Activated gamma-delta T cell treated with anti-CD3 and anti-CD28 coated beads, Interleukin-2, amount 50 U/mL, for 16 hours (primary cell): ENCODE results near the gene NXN.
A peak's percentile ranks its signal among the peaks of the same experiment; 100 is the strongest.

Experiments used
- DNase-seq: peaks from one replicate; pipeline ENCODE4 v3.0.0-alpha.2; 2020; ENCODE audit warnings: low read depth

The NXN gene

GRCh38 chr17:979539-980405, at the start of gene NXN:
Gene NXN, minus strand, starts transcription at chr17:979776.
- peak; percentile 86 for DNase-seq

GRCh38 chr17:1027044-1027443, 47.5 kb upstream of the NXN start:
- DNase-seq: no peak

- no peak for DNase-seq
These were observed 47.0 kb upstream of the NXN start for GRCh38 chr17:1026599-1026975.

- DNase-seq: no peak
These were observed 46.4 kb upstream of the NXN start for GRCh38 chr17:1025733-1026598.

- DNase-seq: no peak
These were observed 44.5 kb upstream of the NXN start for GRCh38 chr17:1024076-1024475.

- DNase-seq: no peak
These were observed 42.9 kb upstream of the NXN start for GRCh38 chr17:1022278-1023024.

GRCh38 chr17:1021147-1021546, 41.6 kb upstream of the NXN start:
- DNase-seq: no peak

GRCh38 chr17:1019451-1019850, 39.9 kb upstream of the NXN start:
- no peak for DNase-seq

- no peak for DNase-seq
These were observed 39.0 kb upstream of the NXN start for GRCh38 chr17:1018547-1018946.

- no peak for DNase-seq
These were observed 34.1 kb upstream of the NXN start for GRCh38 chr17:1013729-1014090.

GRCh38 chr17:1012823-1013728, 33.5 kb upstream of the NXN start:
- DNase-seq: no peak

- no peak for DNase-seq
These were observed 32.5 kb upstream of the NXN start for GRCh38 chr17:1011760-1012735.

GRCh38 chr17:1011138-1011537, 31.6 kb upstream of the NXN start:
- DNase-seq: no peak

GRCh38 chr17:1010586-1010985, 31.0 kb upstream of the NXN start:
- DNase-seq: no peak

GRCh38 chr17:1010086-1010450, 30.5 kb upstream of the NXN start:
- no peak for DNase-seq

GRCh38 chr17:1009229-1010085, 29.9 kb upstream of the NXN start:
- no peak for DNase-seq

GRCh38 chr17:1008008-1008761, 28.6 kb upstream of the NXN start:
- no peak for DNase-seq

GRCh38 chr17:1007310-1008007, 27.9 kb upstream of the NXN start:
- no peak for DNase-seq
